Measurements from ENCODE around the gene CCDC188.

Gene CCDC188

GRCh38 chr22:20150381-20151275, at the start of gene CCDC188:
TSS of gene CCDC188 (minus strand) at chr22:20151055. CDS start at chr22:20150986, 69 bp downstream.
- DNase-seq (ENCODE audit: low spot score): no peak

GRCh38 chr22:20199906-20200305, 49.1 kb upstream of the CCDC188 start:
- no peak for DNase-seq (ENCODE audit: low spot score)

GRCh38 chr22:20199413-20199842, 48.6 kb upstream of the CCDC188 start:
- no peak for DNase-seq (ENCODE audit: low spot score)

GRCh38 chr22:20198557-20199319, 47.9 kb upstream of the CCDC188 start:
- no peak for DNase-seq (ENCODE audit: low spot score)

GRCh38 chr22:20197407-20198030, 46.7 kb upstream of the CCDC188 start:
- DNase-seq (ENCODE audit: low spot score): no peak

- no peak for DNase-seq (ENCODE audit: low spot score)
Measured at GRCh38 chr22:20196094-20196842, 45.4 kb upstream of the CCDC188 start.

- DNase-seq (ENCODE audit: low spot score): no peak
Measured at GRCh38 chr22:20194681-20195593, 44.1 kb upstream of the CCDC188 start.

GRCh38 chr22:20193761-20194494, 43.1 kb upstream of the CCDC188 start:
- DNase-seq (ENCODE audit: low spot score): no peak

GRCh38 chr22:20192972-20193760, 42.3 kb upstream of the CCDC188 start:
- DNase-seq (ENCODE audit: low spot score): no peak

- DNase-seq (ENCODE audit: low spot score): no peak
Measured at GRCh38 chr22:20192293-20192971, 41.6 kb upstream of the CCDC188 start.

GRCh38 chr22:20191803-20192202, 40.9 kb upstream of the CCDC188 start:
- DNase-seq (ENCODE audit: low spot score): no peak

GRCh38 chr22:20191000-20191515, 40.2 kb upstream of the CCDC188 start:
- no peak for DNase-seq (ENCODE audit: low spot score)

- no peak for DNase-seq (ENCODE audit: low spot score)
Measured at GRCh38 chr22:20188567-20188877, 37.7 kb upstream of the CCDC188 start.

GRCh38 chr22:20187777-20188566, 37.1 kb upstream of the CCDC188 start:
- DNase-seq (ENCODE audit: low spot score): no peak

- DNase-seq (ENCODE audit: low spot score): no peak
Measured at GRCh38 chr22:20186871-20187546, 36.2 kb upstream of the CCDC188 start.

GRCh38 chr22:20186183-20186870, 35.5 kb upstream of the CCDC188 start:
- DNase-seq (ENCODE audit: low spot score): no peak

- no peak for DNase-seq (ENCODE audit: low spot score)
Measured at GRCh38 chr22:20185750-20186149, 34.9 kb upstream of the CCDC188 start.
